Measurements from ENCODE around the gene IQGAP2.
"Not testable (repeated sequence)": the region's sequence is repeated elsewhere in the genome, so short reads cannot be mapped to it uniquely, and the experiment has no call there.

Gene IQGAP2

GRCh38 chr5:76415855-76416254, 12.8 kb downstream of the IQGAP2 start:
- DNase-seq = no peak

- no peak for DNase-seq
Observed at GRCh38 chr5:76419597-76420298, 16.7 kb downstream of the IQGAP2 start.

- no peak for DNase-seq
Observed at GRCh38 chr5:76422227-76422626, 19.1 kb downstream of the IQGAP2 start.

- DNase-seq = no peak
Observed at GRCh38 chr5:76422742-76423141, 19.7 kb downstream of the IQGAP2 start.

- no peak for DNase-seq
Observed at GRCh38 chr5:76425146-76425545, 22.1 kb downstream of the IQGAP2 start.

- DNase-seq = no peak
Observed at GRCh38 chr5:76425928-76426804, 23.1 kb downstream of the IQGAP2 start.

GRCh38 chr5:76427206-76428140, 24.4 kb downstream of the IQGAP2 start:
- no peak for DNase-seq

- DNase-seq = not testable (repeated sequence)
Observed at GRCh38 chr5:76428550-76428949, 25.5 kb downstream of the IQGAP2 start.

- DNase-seq = no peak
Observed at GRCh38 chr5:76433261-76433660, 30.2 kb downstream of the IQGAP2 start.

GRCh38 chr5:76437507-76437906, 34.4 kb downstream of the IQGAP2 start:
- not testable (repeated sequence) for DNase-seq

- DNase-seq = no peak
Observed at GRCh38 chr5:76438025-76438424, 34.9 kb downstream of the IQGAP2 start.

GRCh38 chr5:76439201-76439600, 36.1 kb downstream of the IQGAP2 start:
- DNase-seq = no peak

GRCh38 chr5:76439929-76440328, 36.8 kb downstream of the IQGAP2 start:
- DNase-seq = no peak

- DNase-seq = no peak
Observed at GRCh38 chr5:76441101-76441500, 38.0 kb downstream of the IQGAP2 start.

- DNase-seq = no peak
Observed at GRCh38 chr5:76441890-76442673, 39.0 kb downstream of the IQGAP2 start.

- no peak for DNase-seq
Observed at GRCh38 chr5:76443066-76443800, 40.1 kb downstream of the IQGAP2 start.

GRCh38 chr5:76445063-76445462, 42.0 kb downstream of the IQGAP2 start:
- no peak for DNase-seq

GRCh38 chr5:76445830-76446229, 42.7 kb downstream of the IQGAP2 start:
- no peak for DNase-seq

- no peak for DNase-seq
Observed at GRCh38 chr5:76446776-76447175, 43.7 kb downstream of the IQGAP2 start.

- DNase-seq = no peak
Observed at GRCh38 chr5:76449606-76450005, 46.5 kb downstream of the IQGAP2 start.

GRCh38 chr5:76450054-76450453, 47.0 kb downstream of the IQGAP2 start:
- DNase-seq = no peak

Measured in stimulated activated naive CD4-positive, alpha-beta T cell (primary cell).